HepG2 (cell line): Measurements from ENCODE around the gene MIX23. TPM values are rescaled to one million over a fixed set of nuclear protein-coding genes. Genes with fewer than 3 reads are reported as not detected.
A peak's percentile ranks its signal among the peaks of the same experiment; 100 is the strongest.

ENCODE experiments used
- ATAC-seq: fragments of 200-7000 bp; cut with Tn5 transposase; 3 replicates; pipeline ENCODE4 v1.9.1; 2020; ENCODE audit warnings: mild to moderate bottlenecking, moderate library complexity
- BruUV-seq: library from RNA; stranded (reverse); fragments of 400-500 nt; replicated peaks from 2 replicates; lab custom pipeline; 2021; lab: Mats Ljungman, UMichigan
- CTCF ChIA-PET: fragments of 300-600 bp; formaldehyde crosslinking; extraction: SDS; loops from one replicate; lab custom pipeline; 2021; ENCODE audit warnings: low total read pairs, inconsistent platforms, low intra/inter-chr PET ratio; lab: Yijun Ruan, JAX
- POLR2A ChIA-PET: fragments of 350-600 bp; sonication (Branson Sonifier 250); formaldehyde crosslinking; loops from one replicate; lab custom pipeline; 2020; ENCODE audit warnings: antibody characterized with exemption, inconsistent platforms; lab: Yijun Ruan, JAX
- DNase-seq: peaks from one replicate; pipeline ENCODE4 v3.0.0-alpha.2; 2015; ENCODE audit warnings: low spot score
- FAIRE-seq: peaks from 3 replicates; lab custom pipeline; 2011; peaks lifted over from hg19 to GRCh38; lab: Jason Lieb, UNC
- H2AFZ ChIP-seq: one replicate; pipeline ENCODE4 v1.6.1; 2011; ENCODE audit warnings: low read length, inconsistent platforms
- H3K27ac ChIP-seq: fragments of 300-600 bp; 3 replicates; pipeline ENCODE4 v1.8.0; 2011; ENCODE audit warnings: mixed run types, mild to moderate bottlenecking, mixed read lengths, low read length, inconsistent platforms; ENCODE audit not compliant: insufficient read depth; ENCODE audit errors: extremely low read length
- H3K27me3 ChIP-seq, 2 experiments: fragments of 200-600 bp in 1 of 2; 2 replicates in 1 of 2; 3 replicates in 1 of 2; pipeline versions ENCODE4 v1.6.0 to v1.8.0; 2011; ENCODE audit warnings: low read length in 2 of 2, mild to moderate bottlenecking in 2 of 2, moderate library complexity in 2 of 2, inconsistent platforms in 1 of 2; ENCODE audit not compliant: insufficient read depth in 2 of 2, control insufficient read depth in 1 of 2
- H3K36me3 ChIP-seq, 2 experiments: fragments of 200-600 bp in 1 of 2; replicated peaks in 1 of 2; 2 replicates in 1 of 2; 3 replicates in 1 of 2; pipeline versions ENCODE4 v1.5.1 to v1.8.0; 2011; ENCODE audit warnings: low read length in 2 of 2, inconsistent platforms in 1 of 2; ENCODE audit not compliant: insufficient read depth in 2 of 2, control insufficient read depth in 1 of 2
- H3K4me1 ChIP-seq: 2 replicates; pipeline ENCODE4 v1.5.1; 2012; ENCODE audit warnings: low read length, inconsistent platforms; ENCODE audit not compliant: insufficient read depth
- H3K4me2 ChIP-seq: 2 replicates; pipeline ENCODE4 v1.6.0; 2011; ENCODE audit warnings: low read depth, low read length, inconsistent platforms
- H3K4me3 ChIP-seq, 3 experiments: fragments of 200-600 bp in 1 of 3; sonication (generic), shearing (Covaris generic) in 1 of 3; replicated peaks in 1 of 3; 2 replicates each; pipeline ENCODE4 v1.5.1; 2011 to 2016; ENCODE audit warnings: low read length in 3 of 3, inconsistent platforms in 2 of 3, low read depth in 2 of 3, mild to moderate bottlenecking in 2 of 3, control low read depth in 1 of 3, mixed read lengths in 1 of 3; ENCODE audit not compliant: insufficient read depth in 1 of 3
- H3K79me2 ChIP-seq: one replicate; pipeline ENCODE4 v1.6.1; 2011; ENCODE audit warnings: low read length, inconsistent platforms; ENCODE audit not compliant: insufficient read depth
- H3K9ac ChIP-seq: 2 replicates; pipeline ENCODE4 v1.6.0; 2011; ENCODE audit warnings: mild to moderate bottlenecking, low read depth, low read length, inconsistent platforms; ENCODE audit not compliant: insufficient read depth
- H3K9me3 ChIP-seq: 2 replicates; pipeline ENCODE4 v1.5.1; 2012; ENCODE audit warnings: mild to moderate bottlenecking, low read length
- H4K20me1 ChIP-seq: 2 replicates; pipeline ENCODE4 v1.6.0; 2011; ENCODE audit warnings: inconsistent platforms, mild to moderate bottlenecking, low read length, moderate library complexity; ENCODE audit not compliant: insufficient read depth
- AKAP8 ChIP-seq: sonication (generic); formaldehyde crosslinking; IDR thresholded peaks from 2 replicates; pipeline ENCODE4 v1.5.1; 2020; ENCODE audit warnings: mild to moderate bottlenecking, missing genetic modification reagents
- JUNB ChIP-seq: sonication (generic); formaldehyde crosslinking; IDR thresholded peaks from 2 replicates; pipeline ENCODE4 v1.8.0; 2022; ENCODE audit warnings: missing genetic modification reagents, mild to moderate bottlenecking, borderline replicate concordance
- PPARG ChIP-seq: conservative IDR thresholded peaks from 2 replicates; pipeline ENCODE4 v1.6.1; 2016; ENCODE audit warnings: missing biosample characterization, missing genetic modification reagents
- RBAK ChIP-seq: sonication (generic); formaldehyde crosslinking; IDR thresholded peaks from 2 replicates; pipeline ENCODE4 v1.5.1; 2020; ENCODE audit warnings: mild to moderate bottlenecking, missing genetic modification reagents
- TP53 ChIP-seq: sonication (generic); formaldehyde crosslinking; conservative IDR thresholded peaks from 2 replicates; pipeline ENCODE4 v1.4.0; 2020; ENCODE audit warnings: missing genetic modification reagents
- WIZ ChIP-seq: sonication (generic); formaldehyde crosslinking; IDR thresholded peaks from 2 replicates; pipeline ENCODE4 v1.5.1; 2020; ENCODE audit warnings: mild to moderate bottlenecking, missing genetic modification reagents
- ZBTB39 ChIP-seq: sonication (generic); formaldehyde crosslinking; IDR thresholded peaks from 2 replicates; pipeline ENCODE4 v1.5.0; 2020; ENCODE audit warnings: missing genetic modification reagents
- ZNF121 ChIP-seq: sonication (generic); formaldehyde crosslinking; IDR thresholded peaks from 2 replicates; pipeline ENCODE4 v1.5.0; 2020; ENCODE audit warnings: mild to moderate bottlenecking, missing genetic modification reagents
- ZNF20 ChIP-seq: sonication (generic); formaldehyde crosslinking; IDR thresholded peaks from 2 replicates; pipeline ENCODE4 v1.4.0; 2020; ENCODE audit warnings: mild to moderate bottlenecking, moderate library complexity, missing genetic modification reagents
- ZNF281 ChIP-seq: sonication (generic); formaldehyde crosslinking; IDR thresholded peaks from 2 replicates; pipeline ENCODE4 v1.4.0; 2020; ENCODE audit warnings: missing genetic modification reagents, borderline replicate concordance
- ZNF770 ChIP-seq: sonication (generic); formaldehyde crosslinking; IDR thresholded peaks from 2 replicates; pipeline ENCODE4 v1.5.0; 2020; ENCODE audit warnings: mild to moderate bottlenecking, missing genetic modification reagents
- WGBS: methylation state at CpG from one replicate; pipeline ENCODE4 v1.1.6; 2017; ENCODE audit warnings: low lambda C conversion rate; 5-methylcytosine and 5-hydroxymethylcytosine counted together
- in situ Hi-C: cut with HindIII; loops from 2 replicates; pipeline ENCODE4 v1.10.0; 2017; ENCODE audit warnings: low pct_unique_long_range_greater_than_20kb; ENCODE audit not compliant: extremely low pct_ligation_motif_present
- intact Hi-C: fragments of 100-400 bp; cut with micrococcal nuclease; formaldehyde crosslinking; loops from one replicate; pipeline ENCODE4 v1.10.0; 2022; ENCODE audit not compliant: unreplicated experiment
- polyA plus RNA-seq, 8 experiments: library from polyadenylated mRNA; depleted of rRNA in 3 of 8; stranded (reverse) in 7 of 8; unstranded in 1 of 8; fragments of >200 nt; fragmentation: Illumina TruSeq in 4 of 8; extraction: Trizol in 4 of 8; gene quantifications; 2 replicates each; pipeline versions ENCODE4 v1.2.1 to v1.2.3, GENCODE V29; 2011 to 2016; ENCODE audit warnings: low read depth in 4 of 8, missing spikeins in 1 of 8, mixed read lengths in 1 of 8; ENCODE audit not compliant: insufficient read depth in 1 of 8
- total RNA-seq, 5 experiments: library from RNA; depleted of rRNA; stranded (reverse); fragments of >200 nt; fragmentation: Illumina TruSeq; extraction: Trizol; gene quantifications; 2 replicates each; pipeline ENCODE4 v1.2.3, GENCODE V29; 2016; ENCODE audit warnings: low read depth in 1 of 5

Gene MIX23
- total and polyA plus RNA-seq, 2 of the 13 experiments (the other 11 are each of a cell fraction or from before 2014, with no cell fraction given), result 20.0 to 152 TPM

- BruUV-seq, result no TSS peak
- 33% methylated on average over 2 of the region's 2 CpGs for WGBS
- Histone ChIP-seq H3K4me3 (no peak overlapping the region), H3K4me1 (no peaks in the 10 kb centered on the region), H3K27ac (no peak overlapping the region), H3K79me2 (no peaks in the 10 kb centered on the region), H4K20me1 (no peaks in the 10 kb centered on the region), H2AFZ (no peak overlapping the region), H3K9ac (no peak overlapping the region), H3K27me3 (peaks cover 0 to 6% of the 10 kb centered on the region in 2 experiments; a peak in 1 of 5 replicates), H3K9me3 (peaks cover 7% of the 10 kb centered on the region; the same call in 1 of the 2 replicates), H3K36me3 (no peaks in the 10 kb centered on the region), H3K4me2 (no peak overlapping the region)
- ChIA-PET CTCF (no interaction called here), POLR2A (no interaction called here)
- TF ChIP-seq ZNF20 (CRISPR knock-in tag), result no peak
- no peak for TF ChIP-seq ZNF281
- no peak for TF ChIP-seq JUNB
- DNase-seq (no peak), ATAC-seq (no peak), FAIRE-seq (no peak)
- in situ Hi-C loops (no loop called here), intact Hi-C loops (no loop called here)
Measured at GRCh38 chr3:122318620-122319019, 64.4 kb downstream of the MIX23 start.

GRCh38 chr3:122316368-122316767, 66.7 kb downstream of the MIX23 start:
- WGBS, result 17% methylated on average over 5 of the region's 5 CpGs
- peaks cover 18% of the 10 kb centered on the region for H3K4me1 ChIP-seq
- H3K27ac ChIP-seq, result no peak overlapping the region
- peaks cover 0 to 6% of the 10 kb centered on the region in 2 experiments; a peak in 1 of 5 replicates for H3K27me3 ChIP-seq
- no peaks in the 10 kb centered on the region for H4K20me1 ChIP-seq
- H3K36me3 ChIP-seq, result no peaks in the 10 kb centered on the region
- in situ Hi-C loops, result no loop called here
- no peak overlapping the region for H2AFZ ChIP-seq
- no peak overlapping the region for H3K9ac ChIP-seq
- ChIA-PET POLR2A (no interaction called here), CTCF (no interaction called here)
- no peaks in the 10 kb centered on the region for H3K79me2 ChIP-seq
- H3K4me3 ChIP-seq, result no peak overlapping the region
- DNase-seq, result no peak
- H3K4me2 ChIP-seq, result no peak overlapping the region
- intact Hi-C loops, result no loop called here
- ATAC-seq, result no peak
- H3K9me3 ChIP-seq, result peaks cover 7% of the 10 kb centered on the region; the same call in 1 of the 2 replicates
- BruUV-seq, result no TSS peak
- no peak for FAIRE-seq
- TF ChIP-seq RBAK (CRISPR knock-in tag) (no peak), ZBTB39 (CRISPR knock-in tag) (no peak), TP53 (CRISPR knock-in tag) (no peak), WIZ (CRISPR knock-in tag) (no peak), ZNF121 (CRISPR knock-in tag) (peak; percentile 61; the same call in 1 of the 2 replicates), ZNF770 (CRISPR knock-in tag) (peak; percentile 61; the same call in 1 of the 2 replicates), PPARG (no peak), AKAP8 (CRISPR knock-in tag) (no peak)
